Fibroblast of villous mesenchyme (primary cell): Measurements from ENCODE around the gene GATD1. TPM values are rescaled to one million over a fixed set of nuclear protein-coding genes. Genes with fewer than 3 reads are reported as not detected.

Source experiments
- DNase-seq: peaks from one replicate; pipeline ENCODE4 v3.0.0-alpha.2; 2010; ENCODE audit warnings: low read depth
- H3K4me3 ChIP-seq: 2 replicates; pipeline ENCODE4 v1.5.1; 2011; ENCODE audit warnings: low read depth, mild to moderate bottlenecking, low read length
- CTCF ChIP-seq: IDR thresholded peaks from 2 replicates; pipeline ENCODE4 v1.5.1; 2012; ENCODE audit warnings: low read depth, mild to moderate bottlenecking, low read length; ENCODE audit not compliant: insufficient read depth
- total RNA-seq: library from RNA; depleted of rRNA; stranded (reverse); fragments of >200 nt; gene quantifications from 2 replicates; pipeline ENCODE4 v1.2.3, GENCODE V29; 2012

GATD1 gene
- total RNA-seq, 1 donor: 26.3 TPM

- DNase-seq: no peak
- no peak overlapping the region for H3K4me3 ChIP-seq
- TF ChIP-seq CTCF: no peak
Measured at GRCh38 chr11:791658-792534, 14.6 kb upstream of the GATD1 start.

- TF ChIP-seq CTCF: no peak
- no peak overlapping the region for H3K4me3 ChIP-seq
- no peak for DNase-seq
Measured at GRCh38 chr11:790721-791564, 13.7 kb upstream of the GATD1 start.

GRCh38 chr11:789943-790342 is 12.7 kb upstream of the GATD1 start, which contains the start of gene CEND1:
CEND1 (minus strand) TSS chr11:790090; CDS start chr11:788576, 1,514 bp downstream.
- no peak for DNase-seq
- no peak for TF ChIP-seq CTCF
- H3K4me3 ChIP-seq: no peak within 1 kb of the TSS

- no peak for DNase-seq
- H3K4me3 ChIP-seq: no peak overlapping the region
- no peak for TF ChIP-seq CTCF
Measured at GRCh38 chr11:788953-789940, 12.0 kb upstream of the GATD1 start.

- no peak overlapping the region for H3K4me3 ChIP-seq
- TF ChIP-seq CTCF: peak; percentile 5
- DNase-seq: no peak
Measured at GRCh38 chr11:788009-788640, 10.8 kb upstream of the GATD1 start.
